Muscle of back (tissue), 11 donors: ENCODE measurements around the gene BLOC1S4. TPM values are rescaled to one million over a fixed set of nuclear protein-coding genes. Genes with fewer than 3 reads are reported as not detected.
"Not testable (repeated sequence)": the region's sequence is repeated elsewhere in the genome, so short reads cannot be mapped to it uniquely, and the experiment has no call there.

Experiments used
- DNase-seq, 3 donors: peaks; one replicate each; pipeline versions ENCODE4 v3.0.0 to v3.0.0-alpha.2; 2013
- polyA plus RNA-seq, 10 donors: library from polyadenylated mRNA; unstranded; fragments of 120-200 nt; gene quantifications; one replicate each; pipeline ENCODE4 v1.2.1, GENCODE V29; 2013; ENCODE audit not compliant: insufficient read length in 10 of 10

The BLOC1S4 gene
- polyA plus RNA-seq, 10 donors, result 6.1 to 10.6 (median 8.5) TPM

DNA sequence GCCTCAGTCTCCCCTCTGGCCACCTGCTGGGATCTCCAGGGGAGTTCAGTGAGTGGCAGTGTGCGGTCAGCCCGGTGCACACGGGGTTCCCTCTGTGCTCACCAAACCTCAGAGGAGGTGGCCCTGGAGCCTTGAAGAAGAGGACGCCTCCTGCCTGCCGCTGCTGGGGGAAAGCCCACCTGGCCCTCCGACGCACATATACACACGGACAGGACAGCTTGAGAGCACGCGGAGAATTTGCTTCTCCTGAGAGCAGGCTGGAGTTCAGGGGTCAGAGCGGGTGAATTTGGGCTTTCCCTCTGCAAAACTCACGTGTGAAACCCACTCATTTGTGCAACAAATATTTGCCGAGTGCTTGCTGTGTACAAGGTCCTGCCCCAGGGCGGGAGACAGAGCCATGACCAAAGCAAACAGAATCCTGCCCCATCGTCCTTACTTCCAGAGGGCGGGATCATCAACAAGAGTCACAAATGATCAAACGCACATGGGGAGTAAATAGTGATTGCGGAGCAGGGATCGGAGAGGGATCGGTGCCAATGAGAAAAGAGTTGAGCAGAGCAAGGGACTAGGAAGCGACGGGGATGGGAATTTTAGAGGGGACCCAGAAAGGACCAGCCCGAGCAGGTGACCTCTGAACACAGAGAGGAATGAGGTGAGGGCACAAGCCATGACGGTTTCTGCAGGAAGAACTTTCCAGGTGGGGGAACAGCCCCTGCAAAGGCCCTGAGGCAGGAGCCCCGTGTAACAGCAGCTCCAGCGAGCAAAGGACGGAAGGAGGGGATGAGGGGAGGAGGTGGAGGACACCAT, 17.6 kb downstream of the BLOC1S4 start:
- no peak for DNase-seq

DNA sequence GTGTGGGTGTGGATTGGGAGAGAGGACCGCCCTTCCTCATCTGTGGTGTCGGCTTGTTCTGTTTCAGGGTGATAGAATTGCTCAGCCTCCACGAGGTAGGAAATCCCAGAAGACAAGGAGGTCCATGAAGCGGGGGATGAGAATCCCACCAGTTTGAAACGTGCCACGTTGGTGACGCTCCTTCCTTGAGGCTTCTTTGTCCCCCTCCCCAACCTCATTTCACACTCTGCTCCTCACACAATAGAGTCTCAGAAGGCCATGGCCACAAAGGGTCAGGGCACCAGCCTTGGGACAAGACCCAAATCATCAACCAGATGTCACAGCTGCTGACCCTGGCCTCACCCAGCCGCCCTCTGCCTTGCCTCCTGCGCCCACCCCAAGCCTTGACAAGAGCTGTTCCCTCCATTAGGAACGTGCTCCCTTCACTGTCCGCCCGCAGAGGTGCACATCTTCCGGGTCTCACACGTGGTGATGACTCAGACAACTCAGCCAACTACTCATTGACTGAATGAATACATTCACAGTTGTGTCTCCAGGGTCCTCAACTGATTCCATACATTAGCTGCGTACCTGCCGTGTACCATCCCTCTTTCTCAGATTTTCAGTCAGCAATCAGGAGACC, 18.3 kb downstream of the BLOC1S4 start:
- DNase-seq, result no peak

DNA sequence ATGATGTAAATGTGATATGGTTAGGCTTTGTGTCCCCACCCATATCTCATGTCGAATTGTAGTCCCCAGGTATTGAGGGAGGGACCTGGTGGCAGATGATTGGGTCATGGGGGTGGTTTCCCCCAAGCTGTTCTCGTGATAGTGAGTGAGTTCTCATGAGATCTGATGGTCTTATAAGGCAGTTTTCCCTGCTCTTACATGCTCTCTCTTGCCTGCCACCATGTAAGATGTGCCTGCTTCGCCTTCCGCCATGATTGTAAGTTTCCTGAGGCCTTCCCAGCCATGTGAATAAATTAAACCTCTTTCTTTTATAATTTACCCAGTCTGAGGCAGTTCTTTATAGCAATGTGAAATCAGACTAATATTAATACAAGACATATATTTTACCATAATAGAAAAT, 23.9 kb downstream of the BLOC1S4 start:
- DNase-seq, result no peak

- DNase-seq, result no peak
These were observed 24.4 kb downstream of the BLOC1S4 start for GRCh38 chr4:6740347-6740746.

- DNase-seq, result no peak
These were observed 26.5 kb downstream of the BLOC1S4 start for GRCh38 chr4:6742507-6742906.

DNA sequence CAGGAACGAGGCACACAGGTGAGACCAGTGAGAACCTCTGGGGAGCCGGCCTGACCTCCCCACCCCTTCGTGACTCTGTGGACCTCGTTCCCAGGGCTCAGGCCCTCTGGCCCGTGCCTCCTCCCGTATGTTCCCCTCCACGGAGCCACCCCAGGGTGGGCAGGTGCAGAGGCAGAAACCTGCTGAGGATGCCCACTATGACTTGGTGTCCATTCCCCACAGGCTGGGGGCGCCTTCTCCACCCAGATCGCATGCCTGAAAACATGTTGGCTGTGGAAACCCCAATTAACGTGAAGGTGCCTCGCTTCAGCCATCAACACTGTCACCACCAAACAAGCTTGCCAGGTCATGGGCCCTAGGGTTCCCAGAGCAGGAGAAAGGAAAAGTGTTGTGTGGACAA, 27.0 kb downstream of the BLOC1S4 start:
- no peak for DNase-seq

DNA sequence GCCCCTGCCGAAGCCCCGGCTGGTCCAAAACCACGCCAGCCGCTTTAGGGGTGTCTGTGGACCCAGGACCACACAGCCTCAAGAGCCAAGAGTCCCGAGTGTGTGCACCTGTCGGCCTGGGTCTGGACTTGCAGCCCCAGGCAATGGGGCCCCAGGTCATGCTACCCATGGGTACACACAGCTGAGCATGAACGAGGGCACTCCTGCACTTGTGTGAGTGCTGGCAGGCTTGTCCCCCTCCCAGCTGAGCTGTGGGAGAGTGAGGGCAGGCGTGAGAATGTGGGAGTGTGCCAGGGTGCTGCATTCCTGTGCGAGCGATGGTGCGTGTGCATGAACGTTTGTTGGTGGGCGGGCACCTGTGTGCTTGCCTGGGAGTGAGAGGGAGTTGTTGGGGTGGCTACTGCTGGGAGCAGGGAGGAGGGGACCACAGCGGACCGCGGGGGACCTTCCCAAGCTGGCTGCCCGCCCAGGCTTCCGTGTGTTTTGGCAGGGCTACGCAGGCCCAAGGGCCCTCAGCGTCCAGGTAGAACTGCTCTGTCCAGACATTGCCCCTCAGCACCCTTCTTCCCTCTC, 30.8 kb downstream of the BLOC1S4 start:
- DNase-seq, result no peak

DNA sequence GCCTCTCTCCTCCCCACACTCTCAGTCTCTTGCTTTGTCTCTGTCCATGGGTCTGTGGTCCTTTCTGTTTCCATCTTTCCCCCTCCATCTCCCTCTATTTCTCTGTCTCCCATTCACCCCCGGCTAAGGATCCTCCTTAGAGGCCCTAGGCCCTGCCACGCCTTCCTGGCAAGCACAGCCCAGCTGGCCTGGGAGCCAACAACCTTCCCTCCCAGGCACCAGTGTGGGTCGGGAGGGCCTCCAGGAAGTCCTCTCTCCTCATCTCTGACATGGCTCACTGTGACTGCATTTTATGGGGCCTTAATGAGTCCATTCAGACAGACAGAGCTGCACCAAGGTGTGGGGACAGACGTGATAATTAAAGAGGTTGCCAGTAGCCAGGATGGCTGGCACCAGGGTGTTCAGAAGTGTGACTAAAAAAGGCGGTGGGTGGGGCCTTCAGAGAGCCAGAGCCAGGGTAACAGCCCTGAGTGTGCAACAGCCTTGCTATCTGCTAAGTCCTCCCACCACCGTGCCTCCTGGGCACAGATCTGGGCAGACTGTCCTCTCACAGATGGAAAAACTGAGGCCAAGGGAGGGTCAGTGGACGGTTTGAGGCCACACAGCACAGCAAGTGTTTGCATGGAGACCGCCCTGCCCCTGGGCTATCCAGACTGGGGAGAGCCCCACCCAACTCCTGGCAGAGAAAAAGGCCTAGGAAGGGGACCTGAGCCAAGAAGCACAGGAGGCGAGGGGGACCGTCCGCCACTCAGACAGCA, 31.5 kb downstream of the BLOC1S4 start:
- DNase-seq, result peak in 1 of 3 donors; percentile 43

GRCh38 chr4:6748286-6748685, 32.3 kb downstream of the BLOC1S4 start:
- DNase-seq, result no peak

DNA sequence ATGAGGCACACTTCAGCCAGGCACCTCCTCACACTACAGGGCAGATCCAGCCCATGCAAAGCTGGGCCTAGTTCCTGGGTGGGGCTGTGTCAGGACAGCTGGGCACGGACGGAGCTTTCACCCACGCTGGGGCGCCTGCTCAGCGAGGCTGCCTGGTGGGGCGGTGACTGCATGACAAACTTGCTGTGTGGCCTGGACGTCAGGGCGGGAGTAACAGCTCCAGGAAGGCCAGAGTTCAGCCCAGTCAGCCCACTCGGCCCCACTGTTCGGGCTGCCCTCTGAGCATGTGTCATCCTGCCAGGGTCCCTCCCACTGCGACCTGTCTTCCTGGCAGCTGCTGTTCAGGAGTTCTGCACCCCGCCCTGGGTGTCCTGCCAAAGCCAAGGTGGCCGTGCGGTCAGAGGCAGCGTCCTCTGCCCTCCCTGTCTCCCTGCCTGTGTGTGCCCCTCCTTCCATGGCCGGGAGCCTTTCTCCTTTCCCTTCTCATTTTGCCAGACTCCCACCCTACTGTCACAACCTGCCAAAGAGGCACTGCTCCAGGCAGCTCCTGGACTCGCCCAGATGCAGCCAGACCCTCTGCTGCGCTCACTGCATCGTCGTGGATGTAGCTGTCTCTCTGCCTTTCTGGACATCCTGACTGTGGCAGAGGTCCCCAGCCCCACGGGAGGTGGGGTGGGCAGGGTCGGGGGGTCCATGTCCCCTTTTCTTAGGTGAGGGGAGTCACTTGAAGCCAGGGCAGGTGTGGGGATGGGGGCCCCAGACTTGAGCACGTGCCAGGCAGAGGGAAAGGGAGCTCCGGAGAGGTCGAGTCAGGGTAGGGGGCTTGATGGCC, 33.6 kb downstream of the BLOC1S4 start:
- DNase-seq, result peak in 2 of 3 donors; percentile 50 to 67

DNA sequence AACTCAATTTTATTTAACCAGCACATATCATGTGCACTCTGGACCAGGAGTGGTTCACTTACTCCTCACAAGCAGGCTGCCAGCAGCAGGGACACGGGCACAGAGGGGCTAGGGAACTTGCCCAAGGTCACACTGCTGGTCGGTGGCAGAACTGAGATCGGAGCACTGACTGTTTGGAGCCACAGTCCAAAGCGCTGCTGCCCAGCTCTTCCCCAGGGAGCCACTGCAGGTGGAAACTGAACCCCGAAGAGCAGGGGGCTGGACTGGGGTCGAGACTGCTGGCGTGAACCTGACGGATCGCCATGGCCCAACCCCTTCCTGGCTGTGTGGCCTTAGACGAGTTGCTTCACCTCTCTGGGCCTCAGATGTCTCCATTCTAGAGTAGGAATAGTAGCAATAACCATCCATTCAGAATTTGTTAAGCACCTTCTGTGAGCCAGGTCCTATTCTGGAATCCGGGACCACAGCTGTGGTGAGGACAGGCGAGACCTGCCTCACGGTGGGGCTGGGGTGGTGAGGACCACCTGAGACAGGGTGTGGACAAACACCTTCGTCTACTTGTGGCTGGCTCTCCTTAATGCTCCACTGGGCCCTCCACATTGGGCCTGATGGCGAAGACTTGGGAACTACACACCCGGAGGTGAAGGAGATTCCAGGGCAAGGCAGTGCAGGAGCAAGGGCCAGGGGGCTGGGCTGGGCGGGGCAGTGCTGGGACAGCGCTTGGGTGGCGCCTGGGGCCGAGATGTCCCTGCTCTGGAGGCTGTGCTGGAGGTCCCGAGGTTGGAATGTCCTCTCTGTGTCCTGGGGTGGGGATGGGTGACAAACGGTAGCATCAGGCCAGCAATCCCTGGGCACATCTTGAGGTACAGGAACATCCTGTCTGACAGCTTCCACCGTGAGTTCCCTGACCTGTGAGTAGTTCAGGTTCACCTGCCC, 34.6 kb downstream of the BLOC1S4 start:
- DNase-seq, result no peak

DNA sequence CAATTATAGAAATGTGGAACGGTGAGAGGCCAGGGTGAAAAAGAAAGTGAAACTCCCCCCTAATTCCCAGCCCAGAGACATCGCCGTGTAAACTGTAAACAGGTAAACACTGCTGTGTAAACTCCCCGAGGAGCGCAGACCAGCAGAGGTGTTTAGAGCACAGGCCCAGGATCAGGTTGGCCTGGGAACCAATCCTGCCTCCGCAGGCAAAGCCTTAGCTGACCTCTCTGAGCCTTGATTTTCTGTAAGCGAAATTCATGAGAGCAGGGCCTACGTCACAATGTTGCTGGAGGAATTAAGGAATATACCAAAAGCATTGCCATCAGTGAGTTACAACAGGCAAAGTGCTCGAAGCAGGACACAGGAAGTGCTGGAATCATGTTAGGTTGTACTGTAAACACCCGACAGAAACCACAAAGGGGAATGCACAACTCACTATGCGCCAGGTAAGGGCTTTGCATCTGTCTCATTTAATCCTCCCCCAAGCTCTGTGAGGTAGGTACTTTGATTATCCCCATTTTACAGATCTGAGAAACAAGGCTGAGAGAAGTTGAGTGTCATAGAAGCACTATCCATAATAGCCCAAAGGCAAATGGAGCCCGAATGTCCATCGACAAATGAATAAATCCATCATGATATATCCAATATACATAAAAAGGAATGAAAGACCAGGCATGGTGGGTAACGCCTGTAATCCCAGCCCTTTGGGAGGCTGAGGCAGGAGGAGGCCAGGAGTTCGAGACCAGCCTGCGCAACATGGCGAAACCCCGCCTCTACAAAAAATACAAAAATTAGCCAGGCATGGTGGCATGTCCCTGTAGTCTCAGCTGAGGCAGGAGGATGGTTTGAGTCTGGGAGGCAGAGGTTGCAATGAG, 35.9 kb downstream of the BLOC1S4 start:
- DNase-seq, result no peak

DNA sequence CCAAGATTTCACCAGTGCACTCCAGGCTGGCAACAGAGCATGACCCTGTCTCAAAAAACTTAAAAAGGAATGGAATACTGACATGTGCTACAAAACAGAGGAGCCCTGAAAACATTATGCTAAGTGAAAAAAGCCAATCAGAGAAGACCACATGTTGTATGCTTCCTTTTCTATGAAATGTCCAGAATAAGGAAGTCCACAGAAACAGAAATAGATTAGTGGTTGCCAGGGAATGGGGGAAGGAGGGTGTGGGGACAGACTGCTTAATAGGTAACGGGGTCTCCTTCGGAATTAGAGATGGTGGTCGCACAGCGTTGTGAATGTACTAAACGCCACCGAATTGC, 36.5 kb downstream of the BLOC1S4 start:
- DNase-seq, result no peak

GRCh38 chr4:6753103-6753560, 37.2 kb downstream of the BLOC1S4 start:
- DNase-seq, result no peak

DNA sequence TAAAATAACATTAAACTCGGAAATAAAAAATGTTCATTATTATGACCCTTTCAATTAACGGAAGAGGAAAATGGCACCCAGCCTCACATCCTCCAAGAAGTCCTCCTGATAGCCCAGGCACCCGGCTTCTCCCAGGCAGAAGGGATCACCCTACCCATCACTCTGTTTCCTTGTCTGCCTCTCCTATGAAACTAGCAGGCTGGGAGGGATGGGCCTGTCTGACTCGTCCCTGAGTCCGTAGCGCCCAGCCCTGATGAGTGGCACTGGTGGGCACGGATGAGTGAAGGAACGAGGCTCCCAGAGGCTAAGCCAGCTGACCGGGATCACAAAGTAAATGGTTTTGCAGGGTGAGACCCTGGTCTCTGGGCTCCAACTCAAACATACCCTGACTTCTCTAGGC, 37.9 kb downstream of the BLOC1S4 start:
- no peak for DNase-seq

DNA sequence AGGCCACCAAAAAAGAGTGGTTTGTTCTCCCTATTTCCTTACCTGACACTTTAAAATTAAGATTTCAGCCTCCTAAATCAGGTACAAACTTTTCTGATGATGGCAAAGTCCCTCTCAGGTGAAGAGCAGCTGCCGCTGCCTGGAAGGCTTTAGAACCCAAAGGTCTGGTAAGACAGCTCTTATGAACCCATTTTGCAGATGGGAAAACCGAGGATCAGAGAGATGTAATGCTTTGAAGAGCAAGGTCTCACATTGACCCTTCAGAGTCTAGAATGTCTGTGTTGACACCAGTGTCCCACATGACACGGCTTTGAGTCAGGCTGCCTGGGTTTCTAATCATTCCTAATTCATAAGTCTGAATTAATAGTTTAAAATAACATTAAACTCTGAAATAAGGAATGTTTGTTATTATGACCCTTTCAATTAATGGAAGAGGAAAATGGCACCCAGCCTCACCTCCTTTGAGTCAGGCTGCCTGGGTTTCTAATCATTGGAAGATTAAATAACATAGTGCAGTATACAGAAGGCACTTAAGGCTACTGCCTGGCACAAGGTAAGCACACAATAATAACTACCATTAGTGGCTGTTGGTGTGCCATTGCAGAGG, 38.6 kb downstream of the BLOC1S4 start:
- no peak for DNase-seq

DNA sequence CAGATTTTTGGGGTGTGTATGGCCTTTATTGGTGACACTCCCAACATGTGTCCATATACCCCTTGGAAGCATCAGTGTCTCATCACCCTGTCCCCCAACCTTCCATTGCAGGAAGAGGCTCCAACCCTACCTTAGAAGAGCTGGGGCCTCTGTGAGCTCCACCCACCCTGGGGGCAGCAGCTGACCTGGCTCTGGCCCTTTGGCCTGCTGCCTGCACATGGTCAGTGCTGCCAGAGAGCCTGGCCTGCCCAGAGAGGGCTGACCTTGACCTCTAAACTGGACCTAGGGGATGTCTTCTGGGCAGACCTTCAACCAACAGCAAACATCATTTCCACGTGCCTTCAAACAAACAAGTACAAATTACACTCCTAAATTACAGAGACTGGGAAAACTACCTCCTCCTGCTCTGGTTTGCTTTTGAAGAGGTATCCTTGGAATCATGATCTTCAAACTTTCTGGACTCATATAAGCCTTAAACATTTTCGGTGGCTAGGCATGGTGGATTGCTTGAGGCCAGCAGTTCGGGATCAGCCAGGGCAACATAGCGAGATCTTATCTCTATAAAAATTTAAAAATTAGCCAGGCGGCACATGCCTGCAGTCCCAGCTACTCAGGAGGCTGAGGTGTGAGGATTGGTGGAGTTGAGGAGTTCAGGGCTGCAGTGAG, 39.2 kb downstream of the BLOC1S4 start:
- DNase-seq, result no peak

GRCh38 chr4:6756345-6756744, 40.4 kb downstream of the BLOC1S4 start:
- DNase-seq, result not testable (repeated sequence)
